DMS79 treated with DMSO at 0.1 percent for 48 hours (cell line): Measurements from ENCODE around the gene S100A4.

Source experiments
- DNase-seq: peaks from one replicate; lab custom pipeline; 2025; lab: John Stamatoyannopoulos, UW

The S100A4 gene

DNA sequence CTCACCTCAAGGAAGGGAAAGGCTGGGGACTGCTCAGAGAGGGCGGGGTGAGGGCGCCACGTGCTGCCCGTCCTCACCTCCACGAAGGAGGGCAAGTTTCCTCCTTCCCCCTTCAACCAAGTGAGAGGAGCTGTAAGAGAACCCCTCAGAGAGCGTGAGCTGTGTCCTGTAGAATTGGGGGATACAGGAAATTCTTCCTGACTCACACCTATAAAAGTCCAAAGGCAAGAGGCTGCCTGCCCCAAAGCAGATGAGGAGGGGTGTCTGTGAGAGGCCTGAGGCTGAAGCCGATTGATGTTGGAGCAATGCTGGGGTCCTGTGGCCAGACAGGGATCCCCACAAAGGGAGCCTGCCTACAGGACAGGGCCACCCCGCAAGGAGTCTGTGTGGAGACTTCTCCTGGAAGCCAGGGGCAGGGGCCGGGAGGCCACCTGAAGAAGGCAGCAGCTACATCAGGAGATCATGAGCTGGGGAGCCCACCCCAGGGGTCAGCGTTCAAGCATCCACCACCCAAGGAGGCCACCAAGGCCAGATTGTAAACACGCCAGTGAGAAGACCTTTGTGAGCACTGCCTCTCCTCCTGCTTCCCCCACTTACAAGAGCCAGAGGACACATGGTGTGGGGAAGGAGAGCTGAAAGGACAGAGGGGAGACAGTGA, 37.6 kb downstream of the S100A4 start:
- DNase-seq: no peak

DNA sequence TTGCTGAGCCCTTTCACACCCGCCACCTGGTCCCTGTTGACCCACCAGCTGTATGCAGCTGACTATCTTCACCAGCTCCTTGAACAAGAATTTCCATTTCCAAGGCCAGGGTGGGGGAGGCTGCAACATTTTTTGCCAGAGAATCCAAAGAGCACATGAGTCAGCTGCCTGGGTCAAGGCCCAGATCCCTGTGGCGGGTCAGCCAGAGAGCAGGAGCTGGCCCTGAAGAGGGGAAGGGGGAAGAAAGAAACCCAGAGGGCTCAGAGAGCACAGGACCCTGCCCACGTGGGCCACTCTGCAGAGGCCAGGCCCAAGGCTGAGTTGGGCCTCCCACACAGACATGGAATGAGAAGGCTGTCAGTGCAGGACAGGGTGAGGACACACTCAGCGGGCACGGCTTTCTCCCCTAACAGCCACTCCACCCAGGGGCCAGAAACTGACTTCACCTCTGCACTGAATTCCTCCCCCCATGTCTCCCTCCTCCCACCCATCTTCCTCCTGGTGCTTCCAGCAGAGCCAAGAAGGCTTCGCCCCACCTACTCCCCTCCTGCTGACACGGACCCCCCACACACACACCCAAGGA, 38.7 kb downstream of the S100A4 start:
- DNase-seq: no peak

DNA sequence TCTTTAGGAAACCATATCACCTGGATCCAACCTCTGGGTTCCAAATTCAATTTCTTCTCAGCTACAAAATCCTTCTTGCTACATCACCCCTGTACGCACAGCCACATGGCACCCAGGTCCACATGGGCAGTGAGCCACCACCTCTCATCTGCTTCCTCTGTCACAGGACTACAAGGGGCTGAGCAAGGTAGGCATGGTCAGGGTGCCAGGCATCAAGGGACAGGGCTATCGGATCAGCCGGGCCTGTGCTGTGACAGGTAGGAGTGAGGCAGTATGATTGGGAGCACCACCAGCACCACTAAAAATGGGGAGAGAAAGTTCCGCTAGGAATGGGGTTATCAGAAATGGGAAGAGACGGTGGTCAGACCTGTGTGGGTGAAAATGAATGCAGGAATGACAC, 39.2 kb downstream of the S100A4 start:
- no peak for DNase-seq

DNA sequence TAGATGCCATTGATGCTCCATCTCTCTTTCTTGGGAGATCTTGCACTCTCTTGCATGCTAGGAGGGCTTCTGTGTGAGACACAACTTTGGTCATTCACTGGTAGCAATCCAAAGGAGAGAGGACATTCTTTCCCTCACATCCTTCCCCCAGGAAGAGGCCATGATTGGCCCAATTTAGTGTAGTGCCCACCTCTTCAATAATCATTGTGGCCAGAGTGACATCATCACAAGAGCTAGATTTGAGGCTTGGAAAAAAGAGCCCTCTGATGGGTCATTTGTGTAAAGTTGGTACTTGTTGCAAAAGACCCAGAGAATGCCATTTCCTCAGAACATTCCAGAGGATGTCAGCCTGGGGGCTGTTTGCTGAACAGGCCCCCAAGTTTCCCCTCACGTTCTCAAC, 40.0 kb downstream of the S100A4 start:
- no peak for DNase-seq

DNA sequence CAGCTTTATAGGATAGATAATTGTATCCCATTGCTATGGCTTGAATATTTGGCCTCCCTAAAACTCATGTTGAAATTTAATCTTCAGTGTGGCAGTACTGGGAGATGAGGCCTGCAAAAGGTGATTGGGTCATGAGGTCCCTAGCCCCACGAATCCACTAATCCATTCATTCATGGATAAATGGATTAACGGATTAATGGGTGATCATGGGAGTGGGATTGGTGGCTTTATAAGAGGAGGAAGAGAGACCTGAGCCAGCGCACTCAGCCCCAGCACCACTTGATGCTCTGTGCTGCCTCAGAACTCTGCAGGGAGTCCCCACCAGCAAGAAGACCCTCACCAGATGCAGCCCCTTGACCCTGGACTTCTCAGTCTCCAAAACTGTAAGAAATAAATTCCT, 41.8 kb downstream of the S100A4 start:
- DNase-seq: no peak

DNA sequence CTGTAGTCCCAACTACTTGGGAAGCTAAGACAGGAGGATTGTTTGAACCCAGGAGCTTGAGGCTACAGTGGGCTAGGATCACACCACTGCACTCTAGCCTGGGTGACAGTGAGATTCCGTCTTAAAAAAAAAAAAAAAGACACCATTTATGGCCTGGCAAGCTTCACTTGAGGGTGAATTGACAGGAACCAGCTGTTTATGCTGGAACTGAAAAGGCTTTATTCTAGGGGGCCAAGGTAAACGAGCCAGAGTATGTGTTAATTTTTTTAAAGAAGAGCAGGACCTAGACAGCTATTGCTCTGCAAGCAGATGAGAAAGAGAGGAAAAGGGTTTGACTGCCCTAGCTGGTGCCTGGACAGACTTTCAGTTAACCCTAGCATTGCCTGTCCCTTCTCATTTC, 46.9 kb downstream of the S100A4 start:
- no peak for DNase-seq

DNA sequence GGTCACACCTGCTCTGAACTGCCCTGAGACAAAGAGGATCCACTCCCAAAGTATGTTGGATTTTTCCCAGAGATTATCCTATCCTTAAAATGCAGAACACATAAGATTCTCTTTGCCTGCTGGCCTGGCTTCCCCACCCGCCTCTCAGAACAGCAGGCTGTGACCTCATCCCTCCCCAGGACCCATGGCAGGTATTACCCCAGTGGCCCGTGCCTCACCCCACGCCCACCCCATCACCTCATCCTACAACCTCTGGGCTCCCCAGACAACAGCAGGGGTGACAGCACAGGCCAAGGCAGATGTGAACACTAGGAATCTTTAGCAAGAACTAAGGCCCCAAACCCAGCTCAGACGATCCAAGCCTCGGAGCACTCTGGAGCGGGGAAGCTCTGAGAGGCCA, 50.1 kb downstream of the S100A4 start:
- DNase-seq: no peak

DNA sequence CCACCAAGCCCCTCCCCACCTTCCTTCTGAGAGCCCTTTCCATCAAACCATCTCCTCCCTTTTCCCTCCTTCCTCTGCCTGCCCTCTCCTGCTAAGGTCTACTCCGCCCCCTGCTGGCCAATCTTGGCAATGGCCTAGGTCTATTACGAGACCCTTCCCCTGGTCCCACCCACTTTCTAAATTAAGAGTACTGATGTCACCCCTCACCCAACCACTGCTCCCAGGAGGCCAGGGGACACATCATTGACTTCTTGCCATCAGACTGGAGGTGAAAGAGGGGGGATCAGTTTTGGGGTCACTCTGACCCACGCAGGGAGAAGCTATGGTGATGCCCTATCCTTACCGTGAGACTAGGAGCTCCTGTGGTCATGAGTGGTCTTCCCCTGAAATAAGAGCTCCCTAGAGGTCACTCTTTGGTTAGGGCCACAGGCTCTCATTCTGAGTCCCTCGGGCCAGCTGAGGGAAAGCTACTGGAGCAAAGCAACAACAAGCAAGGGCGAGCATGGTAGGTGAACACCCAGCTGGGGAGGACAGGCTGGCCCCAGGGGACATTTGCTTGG, 50.5 kb downstream of the S100A4 start:
- DNase-seq: peak; percentile 56
